ENCODE data around the gene PSME1.

Gene PSME1

DNA sequence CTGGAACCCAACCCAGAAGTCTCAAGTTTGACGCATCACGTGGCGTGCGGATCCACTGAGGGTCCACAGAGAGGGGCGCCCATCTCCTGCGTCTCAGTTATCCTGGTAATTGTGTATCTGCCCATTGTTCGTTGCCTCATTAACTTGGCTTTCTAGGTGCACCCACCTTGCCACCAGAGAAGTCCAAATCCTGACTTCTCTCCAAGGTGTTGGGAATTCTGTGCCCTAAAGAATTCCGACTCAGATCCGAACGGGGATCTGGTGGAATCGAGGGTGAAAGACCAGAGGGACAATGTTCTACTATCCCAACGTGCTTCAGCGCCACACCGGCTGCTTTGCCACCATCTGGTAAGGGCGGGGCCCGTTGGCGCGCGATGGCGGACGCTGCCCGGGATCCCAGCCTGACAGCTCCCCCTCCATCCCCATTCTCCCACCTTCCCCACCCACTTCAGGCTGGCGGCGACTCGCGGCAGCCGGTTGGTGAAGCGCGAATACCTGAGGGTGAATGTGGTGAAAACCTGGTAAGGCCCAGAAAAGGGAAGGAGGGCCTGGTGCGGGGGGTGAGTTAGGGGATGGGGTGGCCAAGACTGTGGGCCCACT is 36.4 kb downstream of the PSME1 start:
- no peak for DNase-seq (ENCODE audit: low spot score)

DNA sequence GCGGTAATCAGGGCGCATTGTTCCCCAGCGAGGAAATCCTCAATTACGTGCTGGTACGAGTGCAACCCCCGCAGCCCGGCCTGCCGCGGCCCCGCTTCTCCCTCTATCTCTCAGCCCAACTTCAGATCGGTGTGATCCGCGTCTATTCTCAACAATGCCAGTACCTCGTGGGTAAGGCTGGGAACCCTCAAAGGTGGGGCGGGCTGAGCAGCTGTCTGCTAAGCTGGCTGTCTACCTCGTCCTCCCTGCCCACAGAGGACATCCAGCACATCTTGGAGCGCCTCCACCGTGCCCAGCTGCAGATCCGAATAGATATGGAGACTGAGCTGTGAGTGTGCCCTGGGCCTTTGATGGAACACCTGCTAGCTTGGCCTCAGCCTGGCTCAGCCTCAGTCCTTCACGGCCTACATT is 36.9 kb downstream of the PSME1 start:
- no peak for DNase-seq (ENCODE audit: low spot score)

DNA sequence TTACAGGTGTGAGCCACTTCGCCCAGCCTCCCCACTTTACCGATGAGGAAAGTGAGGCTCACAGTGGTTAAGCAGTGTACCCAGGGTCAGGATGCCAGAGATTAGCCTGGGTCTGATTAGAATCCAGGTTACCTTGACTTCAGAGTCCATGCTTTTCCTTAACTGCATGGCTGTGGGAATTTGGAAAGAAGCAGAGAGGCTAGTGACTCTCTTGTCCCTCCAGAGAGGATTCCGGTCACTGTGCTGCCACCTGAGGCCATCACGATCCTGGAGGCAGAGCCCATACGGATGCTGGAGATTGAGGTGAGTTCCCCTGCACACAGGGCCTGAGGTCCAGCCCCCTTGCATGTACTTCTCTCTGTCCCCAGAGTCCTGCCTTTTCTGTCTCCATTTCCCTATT is 40.6 kb downstream of the PSME1 start:
- no peak for DNase-seq (ENCODE audit: low spot score)

GRCh38 chr14:24177041-24177825 is 41.2 kb downstream of the PSME1 start:
- DNase-seq (ENCODE audit: low spot score) = no peak

DNA sequence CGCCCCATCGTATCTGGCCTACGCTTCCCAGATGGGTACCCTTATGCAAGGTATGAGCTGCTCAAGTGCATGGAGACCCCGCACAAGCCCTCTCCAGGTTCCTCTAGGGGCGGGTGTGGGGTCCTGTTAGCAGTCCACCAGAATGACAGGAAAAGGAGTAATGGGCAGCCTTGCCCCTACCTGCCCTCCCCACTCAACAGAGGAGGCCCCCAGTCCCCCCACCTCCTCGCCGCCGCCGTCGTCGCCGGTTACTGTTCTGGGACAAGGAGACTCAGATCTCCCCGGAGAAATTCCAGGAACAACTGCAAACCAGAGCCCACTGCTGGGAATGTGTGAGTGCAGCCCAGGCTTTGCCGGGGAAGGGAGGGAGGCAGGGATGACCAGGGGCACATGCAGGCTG is 41.9 kb downstream of the PSME1 start:
- no peak for DNase-seq (ENCODE audit: low spot score)

DNA sequence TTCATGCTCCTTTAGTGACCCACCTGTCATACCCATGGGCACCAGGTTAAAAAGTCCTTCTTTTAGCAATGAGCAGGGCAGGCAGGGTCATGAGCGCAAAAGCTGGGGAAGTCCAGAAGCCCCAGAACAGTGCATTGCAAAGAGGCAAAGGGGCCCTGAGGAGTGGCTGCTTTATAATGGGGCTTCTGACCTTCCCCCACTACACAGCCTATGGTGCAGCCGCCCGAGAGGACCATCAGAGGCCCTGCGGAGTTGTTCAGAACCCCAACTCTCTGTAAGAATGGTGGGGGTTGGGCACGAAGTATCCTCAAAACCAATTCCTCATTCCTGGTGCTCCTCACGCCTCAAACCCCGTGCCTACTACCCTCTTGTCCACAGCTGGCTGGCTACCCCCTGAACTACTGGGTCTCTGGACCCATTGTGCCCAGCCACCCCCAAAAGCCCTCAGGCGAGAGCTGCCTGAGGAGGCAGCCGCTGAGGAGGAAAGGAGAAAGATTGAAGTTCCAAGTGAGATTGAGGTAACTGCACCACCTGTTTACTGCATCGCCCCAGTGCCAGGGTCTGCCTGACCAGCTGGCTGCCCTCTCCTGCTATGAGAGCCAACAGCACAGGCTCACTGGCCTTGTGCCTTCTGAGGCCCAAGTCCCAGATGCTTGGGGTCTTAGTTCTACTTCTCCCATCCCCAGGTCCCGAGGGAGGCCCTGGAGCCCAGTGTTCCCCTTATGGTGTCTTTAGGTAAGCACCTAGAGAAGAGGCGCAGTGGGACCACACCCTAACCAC is 42.6 kb downstream of the PSME1 start:
- no peak for DNase-seq (ENCODE audit: low spot score)

GRCh38 chr14:24179294-24179960 is 43.4 kb downstream of the PSME1 start:
- no peak for DNase-seq (ENCODE audit: low spot score)

GRCh38 chr14:24179961-24180796 is 44.2 kb downstream of the PSME1 start:
- DNase-seq (ENCODE audit: low spot score) = peak; percentile 91

- no peak for DNase-seq (ENCODE audit: low spot score)
Measured at GRCh38 chr14:24181371-24182077, 45.5 kb downstream of the PSME1 start.

DNA sequence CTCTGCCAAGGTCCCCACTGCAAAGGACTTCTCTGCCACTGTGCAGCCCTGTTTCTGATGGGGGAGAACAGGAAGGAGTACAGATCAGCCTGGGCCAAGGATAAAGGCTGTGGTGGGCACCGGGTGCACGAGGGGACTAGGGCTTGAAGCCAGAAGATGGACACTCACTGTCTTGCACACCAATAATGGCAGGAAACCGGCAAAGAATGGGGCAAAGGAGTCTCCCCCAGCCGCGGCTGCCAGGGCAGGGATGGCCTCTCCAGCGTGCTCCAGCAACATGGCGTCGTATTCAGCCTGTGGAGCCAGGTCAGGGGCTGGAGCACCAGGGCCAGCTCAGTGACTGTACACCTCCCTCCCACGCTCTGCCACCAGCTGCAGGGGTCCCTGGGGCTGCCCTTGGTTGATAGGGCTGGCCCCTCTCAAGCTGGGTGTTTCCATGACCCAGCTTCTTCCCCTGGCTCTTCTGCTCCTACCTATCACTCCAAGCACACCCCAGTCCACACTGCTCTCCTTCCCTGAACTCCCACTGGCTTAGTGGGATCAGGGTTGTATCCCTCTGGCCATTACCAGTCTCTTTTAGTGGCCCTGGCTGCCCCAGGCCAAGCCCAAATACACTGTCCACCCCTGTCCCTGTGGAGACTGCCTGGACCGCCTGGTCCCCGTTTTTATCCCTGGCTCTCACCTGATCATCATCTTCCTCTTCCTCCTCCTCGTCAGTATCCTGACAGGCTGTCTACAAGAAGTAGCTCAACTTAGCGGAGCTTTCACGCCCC is 46.3 kb downstream of the PSME1 start:
- no peak for DNase-seq (ENCODE audit: low spot score)

DNA sequence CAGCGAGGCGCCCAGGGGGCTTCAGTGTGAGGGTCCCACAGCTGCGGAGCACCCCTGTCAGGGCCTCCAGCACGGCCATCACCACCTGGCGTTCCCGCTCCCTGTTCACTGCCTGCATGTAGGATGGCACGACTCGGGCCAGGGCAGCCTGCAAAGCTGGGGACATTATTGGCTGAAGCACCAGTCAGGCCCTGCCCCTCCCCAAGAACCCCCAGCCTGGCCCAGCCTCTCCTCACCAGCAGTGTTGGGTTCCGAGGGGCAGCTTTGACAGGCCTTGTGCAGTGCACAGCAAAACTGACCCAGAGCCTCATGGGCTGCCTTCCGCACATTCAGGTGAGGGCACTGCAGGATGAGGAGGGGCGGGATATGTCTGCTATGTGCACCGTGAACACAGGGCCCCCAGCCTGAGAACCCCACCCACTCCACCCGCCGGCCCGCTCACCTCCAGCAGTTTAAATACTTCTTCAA is 47.1 kb downstream of the PSME1 start:
- DNase-seq (ENCODE audit: low spot score) = no peak

- no peak for DNase-seq (ENCODE audit: low spot score)
Measured at GRCh38 chr14:24184104-24184970, 48.3 kb downstream of the PSME1 start.

DNA sequence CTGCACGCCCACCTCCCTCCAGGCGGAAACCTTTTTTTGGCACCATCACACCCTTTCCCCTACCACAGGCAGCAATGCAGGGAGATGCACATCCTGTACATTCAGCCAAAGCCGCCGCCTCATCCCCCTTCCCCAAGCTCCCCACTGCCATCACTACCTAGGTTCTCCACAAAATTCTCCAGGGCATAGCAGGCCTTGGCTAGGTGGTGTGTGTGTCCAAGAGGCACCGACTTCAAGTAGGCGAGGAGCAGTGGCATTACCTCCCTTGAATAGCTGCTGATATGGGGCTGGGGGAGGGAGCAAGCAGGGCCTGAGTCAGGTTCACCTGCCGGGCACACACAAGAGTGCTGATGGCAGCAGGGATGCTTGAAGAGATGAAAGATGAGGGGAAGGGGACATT is 49.0 kb downstream of the PSME1 start:
- no peak for DNase-seq (ENCODE audit: low spot score)

- no peak for DNase-seq (ENCODE audit: low spot score)
Measured at GRCh38 chr14:24185741-24186140, 49.7 kb downstream of the PSME1 start.

DNA sequence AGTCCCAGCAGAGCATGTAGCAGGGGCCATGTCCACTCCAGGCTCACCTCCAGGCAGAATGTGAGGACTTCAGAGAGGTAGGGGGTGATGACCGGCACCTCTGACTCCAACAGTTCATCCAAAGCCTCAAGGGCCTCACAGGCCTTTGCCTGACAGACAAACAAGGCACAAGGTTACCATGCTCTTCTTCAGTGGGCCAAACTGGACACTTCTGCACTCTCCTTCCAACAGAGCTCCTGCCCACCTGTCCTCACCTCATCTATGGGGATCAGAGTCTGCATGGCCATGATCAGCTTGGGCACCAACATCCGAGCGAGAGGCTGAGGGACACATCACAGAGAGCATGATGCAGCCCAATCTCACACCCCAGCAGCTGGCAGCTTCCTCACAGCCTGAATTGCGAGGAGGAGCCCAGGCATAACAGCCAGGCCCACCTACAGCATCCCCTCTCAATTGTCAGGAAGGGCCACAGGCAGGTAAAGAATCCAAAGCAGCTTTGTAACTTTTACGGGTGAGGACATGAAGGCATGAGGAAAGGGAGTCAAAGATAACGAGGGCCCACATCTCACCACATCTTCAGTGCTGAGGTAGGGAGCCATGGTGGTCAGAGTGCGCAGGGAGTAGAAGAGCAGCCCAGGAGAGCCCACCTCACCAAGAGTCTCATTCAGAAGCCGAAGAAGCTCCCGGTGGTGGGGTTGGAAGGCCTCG is 51.0 kb downstream of the PSME1 start:
- DNase-seq (ENCODE audit: low spot score) = no peak

DNA sequence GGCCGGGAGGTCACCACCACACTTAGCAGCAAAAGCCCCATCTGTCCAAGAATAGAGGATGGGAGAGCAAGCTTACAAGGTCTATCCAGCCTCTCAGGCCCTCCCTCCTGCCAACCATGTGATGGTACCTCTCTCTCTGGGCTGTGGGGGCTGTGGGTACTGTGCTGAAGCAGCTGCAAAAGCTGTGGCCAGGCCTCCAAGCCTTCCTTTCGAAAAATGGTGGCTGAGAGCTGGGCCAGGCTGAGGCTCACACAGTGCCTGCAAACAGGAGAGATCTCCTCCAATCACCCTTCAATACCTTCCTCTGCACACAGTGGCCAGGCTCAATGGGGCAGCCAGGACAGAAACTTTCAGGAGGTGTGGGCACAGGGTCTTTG is 51.5 kb downstream of the PSME1 start:
- no peak for DNase-seq (ENCODE audit: low spot score)
